GM19455 (cell line): Measurements from ENCODE around the gene PANK1.

Experiments used
- ATAC-seq: cut with Tn5 transposase; IDR thresholded peaks from one replicate; pipeline ENCODE4 v1.9.1; 2021; ENCODE audit not compliant: unreplicated experiment

The PANK1 gene

DNA sequence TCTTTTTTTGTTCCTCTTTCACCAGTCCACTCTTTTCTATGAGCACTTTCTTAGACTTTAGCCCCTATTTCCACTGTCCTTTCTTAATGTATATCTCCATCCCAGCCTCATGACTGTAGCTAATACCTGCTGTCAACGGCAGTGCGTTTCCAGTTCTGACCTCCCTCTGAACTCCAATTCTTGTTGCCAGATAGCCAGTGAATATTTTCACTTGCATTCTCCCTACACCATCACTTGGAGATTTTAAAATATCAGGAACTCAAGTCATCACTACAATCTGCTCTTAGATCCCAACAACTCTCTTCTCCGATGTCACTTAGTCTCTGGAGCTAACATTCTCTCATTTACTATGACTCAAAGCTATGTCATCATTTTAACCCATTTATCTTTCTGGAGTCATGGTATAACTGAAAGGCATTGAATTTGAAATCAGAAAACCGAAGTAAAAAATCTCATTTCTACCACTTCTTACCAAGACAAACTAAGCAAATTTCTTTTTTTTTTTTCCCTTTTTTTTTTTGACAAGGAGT, 104.6 kb downstream of the PANK1 start:
- no peak for ATAC-seq

DNA sequence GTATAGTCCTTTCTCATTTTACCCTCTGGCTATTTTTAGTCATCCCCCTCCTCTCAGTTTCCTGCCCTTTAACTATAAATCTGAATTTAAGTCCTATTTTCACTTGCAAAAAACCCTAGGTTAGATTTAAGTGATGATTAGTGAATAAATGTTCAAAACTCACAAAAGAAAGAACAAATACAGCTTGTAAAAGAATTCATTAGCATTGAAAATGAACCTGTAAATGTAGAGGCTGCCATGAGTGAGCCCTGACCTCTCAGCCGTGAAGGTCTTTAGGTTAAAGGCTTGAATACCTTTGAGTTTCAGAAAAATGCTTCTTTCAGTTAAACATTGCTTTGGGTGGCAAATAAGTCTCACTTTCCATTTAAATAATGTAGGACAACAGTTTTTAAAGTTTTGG, 107.7 kb downstream of the PANK1 start:
- no peak for ATAC-seq

DNA sequence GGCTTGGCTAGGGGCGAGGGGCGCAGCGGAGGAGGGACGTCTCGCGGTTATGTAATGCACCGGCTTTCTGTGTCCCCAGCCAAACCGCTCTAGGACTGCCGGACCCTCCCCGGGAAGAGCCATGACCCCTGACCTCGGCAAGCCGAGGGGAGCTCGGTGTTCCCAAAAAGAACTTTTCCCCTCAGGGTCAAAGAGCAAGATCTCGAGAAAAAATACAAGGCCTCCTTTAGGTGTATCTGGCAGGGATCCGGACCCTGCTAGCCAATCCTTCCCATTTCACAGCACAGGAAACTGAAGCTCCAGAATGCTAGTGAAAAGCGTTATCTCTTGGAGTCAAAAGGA, 109.1 kb downstream of the PANK1 start:
- ATAC-seq = no peak

DNA sequence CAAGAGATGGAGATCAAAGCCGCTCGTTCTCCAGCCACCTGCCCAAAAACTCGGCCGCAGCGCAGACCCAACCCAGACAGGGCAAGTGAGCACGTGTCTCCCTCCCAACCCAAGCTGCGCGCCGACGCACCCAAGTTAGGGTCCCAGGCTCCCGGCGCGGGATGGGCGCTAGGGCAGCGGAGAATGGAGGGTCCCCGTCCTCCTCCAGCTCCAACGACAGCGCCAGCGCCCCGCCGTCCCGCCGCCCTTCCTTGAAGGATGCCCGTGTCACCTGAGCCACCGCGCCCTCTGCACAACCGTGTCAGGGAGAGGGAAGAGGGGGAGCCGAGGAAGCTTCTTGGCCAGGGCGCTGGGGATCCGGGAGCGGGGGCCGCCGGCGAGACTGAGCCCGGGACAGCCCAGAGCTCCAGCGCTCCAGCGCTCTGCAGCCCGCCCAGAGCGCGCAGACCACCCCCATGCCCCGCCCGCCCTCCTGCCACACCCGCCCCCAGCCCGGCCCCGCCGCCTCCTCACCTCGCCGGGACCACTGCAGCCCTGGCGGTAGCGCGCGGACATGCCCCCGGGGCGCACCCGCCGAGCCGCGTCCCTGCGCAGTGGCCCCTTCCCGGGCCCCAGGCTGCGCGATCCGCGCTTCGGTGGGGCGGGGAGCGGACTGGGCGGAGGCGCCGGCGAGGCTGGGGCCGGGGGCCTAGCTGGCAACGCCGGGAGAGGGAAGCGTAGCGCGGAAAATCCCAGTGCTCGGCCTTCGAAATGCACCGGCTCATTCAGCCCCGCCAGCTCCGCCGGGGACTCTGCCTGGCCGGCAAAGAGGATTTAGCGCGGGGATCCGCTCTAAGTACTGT, 109.7 kb downstream of the PANK1 start, which contains the start of gene SLC16A12:
TSS of gene SLC16A12 (minus strand) at position 424 of the 842 bp plus-strand sequence. CDS start 73,016 bp downstream, outside the sequence.
- no peak for ATAC-seq

DNA sequence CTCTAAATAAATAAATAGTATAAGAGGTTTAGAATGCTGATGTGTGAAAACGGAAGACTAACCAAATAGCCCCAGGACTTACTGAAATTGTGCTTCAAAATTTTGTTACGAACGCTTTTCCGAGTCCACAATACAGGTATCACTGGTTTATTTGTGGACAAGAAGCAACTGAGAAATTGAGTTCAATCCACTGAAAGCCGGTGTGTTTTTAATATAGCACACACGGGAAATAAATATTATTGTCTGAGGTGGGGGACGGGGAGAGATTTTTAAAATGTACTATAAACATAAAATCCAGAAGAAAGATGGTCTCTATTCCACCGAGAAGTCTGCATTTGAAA, 110.2 kb downstream of the PANK1 start:
- no peak for ATAC-seq
